Measurements from ENCODE around the gene LRRC15.

DNA sequence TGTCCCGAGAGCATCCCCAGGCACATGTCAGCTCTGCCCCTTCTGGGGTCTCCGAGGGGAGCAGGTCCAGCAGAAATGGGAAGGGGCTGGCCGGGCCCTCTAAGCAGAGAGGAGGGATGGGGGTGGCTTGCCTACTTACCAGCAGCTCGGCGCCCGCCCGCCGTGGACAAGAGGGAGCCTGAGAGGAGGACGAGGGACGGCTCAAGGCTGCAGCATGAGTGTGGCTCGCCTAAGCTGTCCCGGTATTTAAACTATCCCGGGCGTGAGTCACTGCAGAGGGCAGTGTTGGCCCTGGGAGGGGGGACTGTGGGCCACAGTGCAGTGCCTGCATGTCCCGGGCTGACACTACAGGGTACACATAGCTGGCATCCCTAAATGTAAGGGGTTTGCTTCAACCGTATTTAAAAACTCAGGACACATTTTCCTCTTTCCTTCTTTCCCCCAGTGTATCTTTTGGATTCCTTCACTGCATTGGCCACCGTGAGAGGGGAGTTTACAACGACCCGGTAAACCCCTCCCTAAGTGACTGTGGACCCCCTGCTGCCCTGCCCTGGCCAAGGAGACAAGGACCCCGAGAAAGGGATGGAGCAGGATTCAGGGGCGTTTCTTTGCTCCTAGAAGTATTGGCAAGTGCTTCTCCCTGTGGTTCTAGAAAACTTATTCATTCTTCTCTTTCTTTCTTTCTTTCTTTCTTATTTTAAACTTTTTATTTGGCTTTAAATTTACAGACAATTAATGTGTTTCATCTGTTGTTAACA is at the start of gene LRRC15:
- TF ChIP-seq EZH2phosphoT487 (IDR thresholded peaks at IDR 0.05; ENCODE audit: insufficient read depth, low read depth) (no peak), EZH2 (IDR thresholded peaks at IDR 0.05; ENCODE audit: insufficient read depth, poor library complexity, severe bottlenecking) (no peak)

All from GM23248 (cell line).